ENCODE results near the gene CRAMP1.

DNA sequence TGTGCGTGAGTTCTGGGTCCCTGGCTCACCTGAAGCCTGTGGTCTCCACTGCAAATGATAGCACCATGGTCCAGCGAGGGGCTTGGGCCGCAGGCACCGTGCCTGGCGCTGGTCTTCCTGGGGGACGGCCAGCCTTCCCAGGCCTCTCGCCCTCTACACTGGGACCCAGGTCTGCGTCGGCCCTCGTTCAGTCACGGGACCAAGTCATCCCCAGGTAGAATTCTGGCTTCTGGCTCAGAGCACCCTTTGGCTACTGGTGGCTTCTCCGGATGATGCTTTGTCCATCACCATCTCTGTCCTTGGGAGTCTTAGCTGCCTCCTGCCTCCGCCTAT lies 20.4 kb downstream of the CRAMP1 start:
- TF ChIP-seq EZH2 (IDR thresholded peaks at IDR 0.05; ENCODE audit: insufficient read depth, poor library complexity, severe bottlenecking): no peak
- no peak for TF ChIP-seq EZH2phosphoT487 (IDR thresholded peaks at IDR 0.05; ENCODE audit: insufficient read depth, low read depth)

All from GM23248 (cell line).